ENCODE data around the gene IER2. TPM values are rescaled to one million over a fixed set of nuclear protein-coding genes. Genes with fewer than 3 reads are reported as not detected.

Gene IER2
- total and polyA plus RNA-seq, 2 of the 4 experiments (the other 2 are of a cell fraction), result 7.7 to 102 TPM

- DNase-seq, result peak; percentile 79
- Histone ChIP-seq H3K4ac (ENCODE audit: low read depth, low read length) (peak overlapping the region; percentile 19; the same call in 1 of the 2 replicates), H4K5ac (ENCODE audit: low read depth, low read length) (no peak overlapping the region), H2BK120ac (ENCODE audit: low read depth, low read length) (no peak overlapping the region), H4K20me1 (ENCODE audit: insufficient read depth, low read length) (peaks cover 86% of the 10 kb centered on the region), H2AK5ac (ENCODE audit: low read depth, low read length) (no peak overlapping the region), H3K27me3 (ENCODE audit: control insufficient read depth, insufficient read depth, low read length) (no peaks in the 10 kb centered on the region), H2AK9ac (replicated peaks; ENCODE audit: low read depth, low read length, poor library complexity) (peak overlapping the region; percentile 42), H4K91ac (ENCODE audit: insufficient read depth, low read depth, low read length) (no peak overlapping the region), H3K9me1 (ENCODE audit: insufficient read depth, low read length) (peaks cover 31% of the 10 kb centered on the region), H3K27ac (ENCODE audit: insufficient read depth, low read length) (no peak overlapping the region), H3K23ac (ENCODE audit: low read depth, low read length) (0 out of 2 replicates have a peak overlapping the region, but pooled peaks have one; percentile 13), H4K8ac (ENCODE audit: low read depth in 2 of 2, low read length in 2 of 2) (no peak overlapping the region), H3K4me3 (ENCODE audit: insufficient read depth, low read depth, low read length) (no peak overlapping the region), H3K36me3 (ENCODE audit: control insufficient read depth, insufficient read depth, low read length) (peaks cover 27% of the 10 kb centered on the region), H3K14ac (replicated peaks; ENCODE audit: low read depth, low read length) (0 out of 2 replicates have a peak overlapping the region, but pooled peaks have one; percentile 10), H2BK15ac (ENCODE audit: low read depth, low read length) (no peak overlapping the region), H3K9ac (ENCODE audit: low read depth, low read length) (no peak overlapping the region), H3K4me2 (ENCODE audit: low read depth, low read length) (no peak overlapping the region; the same call in 1 of the 2 replicates), H2BK5ac (ENCODE audit: low read depth, low read length, poor library complexity, severe bottlenecking) (no peak overlapping the region), H3K18ac (ENCODE audit: low read depth, low read length) (no peak overlapping the region), H2BK20ac (ENCODE audit: low read depth, low read length) (no peak overlapping the region), H2AFZ (replicated peaks; ENCODE audit: low read length, poor library complexity) (no peak overlapping the region), H3K4me1 (ENCODE audit: control insufficient read depth, insufficient read depth, low read length) (peaks cover 13% of the 10 kb centered on the region; the same call in 1 of the 2 replicates), H3K9me3 (ENCODE audit: control insufficient read depth, insufficient read depth, low read length) (no peaks in the 10 kb centered on the region), H3K79me1 (ENCODE audit: low read depth in 1 of 2, low read length in 2 of 2) (peaks cover 20 to 93% of the 10 kb centered on the region in 2 experiments; a peak in 3 of 4 replicates), H3K56ac (ENCODE audit: extremely low read depth, insufficient read depth, low read length) (no peak overlapping the region)
- ChIA-PET POLR2A (ENCODE audit: unreplicated experiment) (no interaction called here), CTCF (interaction anchor here (0.5 to 0.6 kb wide), 2 partner anchors 8 to 615 kb away, joined by 3 to 4 read pairs; a partner anchor contains a TSS)
- TF ChIP-seq CTCF (conservative IDR thresholded peaks at IDR 0.05; ENCODE audit: low read depth, low read length) (no peak), CEBPB (IDR thresholded peaks at IDR 0.05; ENCODE audit: low read depth, low read length) (peak; percentile 44; the same call in 1 of the 2 replicates)
- in situ Hi-C loops (cut with MboI; ENCODE audit: low sequenced_read_pairs) (no loop called here), intact Hi-C loops (cut with micrococcal nuclease) (no loop called here), dilution Hi-C loops (cut with HindIII; ENCODE audit: low sequenced_read_pairs, unreplicated experiment) (no loop called here)
- BruUV-seq (replicated peaks), result no TSS peak
- ATAC-seq (ENCODE audit: low read depth), result peak; percentile 79
- 40% methylated on average over 2 of the region's 8 CpGs; no CpG with 5 or more reads in 1 of the 2 experiments for WGBS, 2 experiments (ENCODE audit: extremely low coverage in 2 of 2, insufficient read length in 1 of 2)
Observed at GRCh38 chr19:13132471-13133180, 17.6 kb upstream of the IER2 start.

Data from IMR-90 (cell line).